Measurements from ENCODE around the gene RPL38. TPM values are rescaled to one million over a fixed set of nuclear protein-coding genes. Genes with fewer than 3 reads are reported as not detected.

The RPL38 gene
- total RNA-seq, 4 donors from 2014 or later: 224 to 564 (median 403) TPM

DNA sequence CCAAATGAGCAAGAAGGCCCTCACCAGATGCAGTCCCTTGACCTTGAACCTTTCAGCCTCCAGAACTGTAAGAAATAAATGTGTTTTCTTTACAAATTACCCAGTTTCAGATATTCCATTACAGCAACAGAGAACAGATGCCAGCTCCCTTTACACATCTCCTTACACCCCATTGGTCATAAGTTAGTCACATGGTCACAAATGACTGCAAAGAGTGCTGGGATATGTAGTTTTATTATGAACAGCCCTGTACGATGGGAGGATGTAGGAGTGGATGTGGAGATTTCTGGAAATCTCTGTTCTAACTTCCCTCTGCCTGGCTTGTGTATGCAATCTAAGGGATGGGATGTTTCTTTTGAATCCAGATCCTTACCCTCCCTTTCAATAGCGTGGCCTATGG lies 13.3 kb upstream of the RPL38 start:
- Histone ChIP-seq H3K9me3 (no peaks in the 10 kb centered on the region), H3K27ac (no peak overlapping the region), H3K4me1 (peaks cover 0 to 33% (median 4%) of the 10 kb centered on the region in 3 donors), H3K27me3 (peaks cover 0 to 50% (median 0%) of the 10 kb centered on the region in 4 donors), H3K4me3 (no peak overlapping the region), H3K36me3 (no peaks in the 10 kb centered on the region)
- TF ChIP-seq, protein P1, sequence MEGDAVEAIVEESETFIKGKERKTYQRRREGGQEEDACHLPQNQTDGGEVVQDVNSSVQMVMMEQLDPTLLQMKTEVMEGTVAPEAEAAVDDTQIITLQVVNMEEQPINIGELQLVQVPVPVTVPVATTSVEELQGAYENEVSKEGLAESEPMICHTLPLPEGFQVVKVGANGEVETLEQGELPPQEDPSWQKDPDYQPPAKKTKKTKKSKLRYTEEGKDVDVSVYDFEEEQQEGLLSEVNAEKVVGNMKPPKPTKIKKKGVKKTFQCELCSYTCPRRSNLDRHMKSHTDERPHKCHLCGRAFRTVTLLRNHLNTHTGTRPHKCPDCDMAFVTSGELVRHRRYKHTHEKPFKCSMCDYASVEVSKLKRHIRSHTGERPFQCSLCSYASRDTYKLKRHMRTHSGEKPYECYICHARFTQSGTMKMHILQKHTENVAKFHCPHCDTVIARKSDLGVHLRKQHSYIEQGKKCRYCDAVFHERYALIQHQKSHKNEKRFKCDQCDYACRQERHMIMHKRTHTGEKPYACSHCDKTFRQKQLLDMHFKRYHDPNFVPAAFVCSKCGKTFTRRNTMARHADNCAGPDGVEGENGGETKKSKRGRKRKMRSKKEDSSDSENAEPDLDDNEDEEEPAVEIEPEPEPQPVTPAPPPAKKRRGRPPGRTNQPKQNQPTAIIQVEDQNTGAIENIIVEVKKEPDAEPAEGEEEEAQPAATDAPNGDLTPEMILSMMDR (IDR thresholded peaks at IDR 0.05): no peak
- TF ChIP-seq POLR2A (IDR thresholded peaks at IDR 0.05): no peak
- DNase-seq: no peak
- 42 to 65% methylated on average over 2 of the region's 2 CpGs for WGBS, 2 donors
- intact Hi-C loops (cut with DNase I): no loop called here

DNA sequence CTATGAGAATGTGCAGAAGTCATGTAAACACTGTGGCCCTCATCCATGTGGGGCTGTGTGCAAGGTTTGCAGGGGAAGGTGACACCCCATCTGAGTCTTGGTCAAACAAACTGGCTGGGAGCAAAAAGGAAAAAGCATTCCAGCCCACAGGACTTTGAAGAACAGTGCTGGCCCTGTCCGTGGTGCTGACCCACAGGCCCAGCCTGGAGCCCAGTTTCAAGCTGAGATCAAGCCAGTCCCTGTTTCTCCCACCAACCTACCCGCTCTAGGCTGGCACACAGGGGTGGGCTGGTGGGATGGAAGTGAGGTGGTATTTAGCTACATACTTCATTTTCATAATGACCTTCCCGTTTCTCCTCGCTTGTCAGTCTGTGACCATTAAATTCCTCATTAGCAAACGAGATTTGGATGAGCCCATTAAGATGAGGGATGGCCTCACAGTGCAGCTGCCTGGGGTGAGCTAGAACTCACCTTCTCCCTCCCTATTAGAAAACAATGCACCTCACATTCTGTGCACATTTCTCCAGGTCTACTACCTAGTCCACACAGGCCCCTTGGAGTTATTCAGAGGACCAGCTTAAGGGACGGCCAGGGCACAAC lies 12.6 kb upstream of the RPL38 start:
- Histone ChIP-seq H3K4me3 (no peak overlapping the region), H3K9me3 (no peaks in the 10 kb centered on the region), H3K4me1 (peaks cover 0 to 34% (median 4%) of the 10 kb centered on the region in 3 donors), H3K36me3 (no peaks in the 10 kb centered on the region), H3K27ac (no peak overlapping the region), H3K27me3 (peaks cover 0 to 50% (median 0%) of the 10 kb centered on the region in 4 donors)
- DNase-seq: no peak
- TF ChIP-seq, protein P1 (IDR thresholded peaks at IDR 0.05): no peak
- no peak for TF ChIP-seq POLR2A (IDR thresholded peaks at IDR 0.05)
- 64 to 65% methylated on average over 6 of the region's 6 CpGs for WGBS, 2 donors
- intact Hi-C loops (cut with DNase I): no loop called here

DNA sequence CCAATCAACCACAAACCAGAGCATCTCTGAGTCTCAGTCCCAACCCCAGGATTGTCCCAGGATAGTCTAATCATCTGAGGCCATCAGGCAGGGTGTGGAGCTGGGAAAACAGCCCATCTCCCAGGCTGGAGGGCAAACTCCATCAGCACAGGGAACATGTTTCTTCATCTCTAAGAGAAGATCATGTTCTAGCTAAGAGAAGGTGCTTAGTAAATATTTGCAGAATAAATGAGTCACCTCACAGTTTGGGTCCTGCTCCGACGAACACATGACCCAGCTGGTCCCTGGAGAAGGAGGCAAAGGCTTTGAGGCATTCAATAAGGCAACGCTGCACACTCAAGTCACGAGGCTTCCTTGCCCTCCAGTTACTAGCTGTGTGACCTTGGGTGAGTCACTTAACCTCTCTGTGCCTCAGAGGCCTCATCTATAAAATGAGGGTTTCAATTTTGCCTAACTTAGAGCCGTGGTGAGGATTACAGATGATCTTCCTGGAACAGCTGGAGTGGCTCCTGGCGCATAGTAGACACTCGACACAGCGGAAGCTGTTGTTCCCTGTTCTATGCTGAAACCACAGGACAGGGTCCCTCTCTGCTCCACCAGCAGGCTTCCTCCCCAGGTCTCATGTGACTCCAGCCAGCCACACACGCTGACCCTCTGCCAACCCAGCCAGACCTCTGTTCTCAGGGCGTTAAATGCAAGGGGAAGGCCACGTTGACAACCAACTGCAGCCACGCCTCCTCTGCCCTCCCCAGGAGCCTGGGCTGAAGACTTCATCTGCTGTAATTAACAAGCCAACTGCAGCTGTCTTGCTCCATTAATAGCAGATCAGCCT lies 10.3 kb upstream of the RPL38 start:
- Histone ChIP-seq H3K27me3 (peaks cover 0 to 57% (median 0%) of the 10 kb centered on the region in 4 donors), H3K4me1 (peaks cover 0 to 34% (median 4%) of the 10 kb centered on the region in 3 donors), H3K27ac (peak overlapping the region; percentile 21 to 84 (median 60)), H3K36me3 (no peaks in the 10 kb centered on the region), H3K9me3 (no peaks in the 10 kb centered on the region), H3K4me3 (peak overlapping the region in 1 of 4 donors; percentile 4)
- intact Hi-C loops (cut with DNase I): no loop called here
- TF ChIP-seq, protein P1 (IDR thresholded peaks at IDR 0.05): no peak
- TF ChIP-seq POLR2A (IDR thresholded peaks at IDR 0.05): no peak
- 16 to 19% methylated on average over 4 to 12 of the region's 12 CpGs for WGBS, 2 donors
- DNase-seq: no peak

DNA sequence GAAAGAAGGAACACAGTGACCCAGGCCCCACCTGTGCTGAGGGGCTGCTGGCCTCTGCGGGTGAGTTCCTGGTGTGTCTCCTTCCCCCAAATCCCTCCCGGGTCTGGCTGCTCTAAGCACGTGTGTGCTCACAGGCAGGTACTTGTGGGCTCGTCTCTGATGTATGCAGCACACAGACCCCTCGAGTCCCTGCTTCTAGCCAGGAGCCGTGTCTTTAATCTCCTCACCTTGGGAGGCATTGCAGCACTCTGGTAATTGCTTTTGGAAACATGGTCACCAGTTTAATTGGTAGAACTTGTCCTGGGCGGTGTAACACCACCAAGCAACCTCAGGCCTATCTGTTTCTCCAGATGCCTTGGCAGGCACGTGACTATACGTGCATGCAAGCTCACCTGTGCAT lies 8.8 kb upstream of the RPL38 start:
- TF ChIP-seq, protein P1 (IDR thresholded peaks at IDR 0.05): no peak
- no peak for TF ChIP-seq POLR2A (IDR thresholded peaks at IDR 0.05)
- intact Hi-C loops (cut with DNase I): no loop called here
- Histone ChIP-seq H3K4me3 (no peak overlapping the region), H3K36me3 (no peaks in the 10 kb centered on the region), H3K9me3 (no peaks in the 10 kb centered on the region), H3K27ac (no peak overlapping the region), H3K27me3 (peaks cover 0 to 70% (median 0%) of the 10 kb centered on the region in 4 donors), H3K4me1 (peaks cover 0 to 40% (median 4%) of the 10 kb centered on the region in 3 donors)
- 66 to 72% methylated on average over 9 of the region's 9 CpGs for WGBS, 2 donors
- DNase-seq: no peak

Data from esophagus squamous epithelium (tissue), 5 donors.